ENCODE data around the gene RPS5.
"Not testable (repeated sequence)": the region's sequence is repeated elsewhere in the genome, so short reads cannot be mapped to it uniquely, and the experiment has no call there.

RPS5 gene

GRCh38 chr19:58345558-58345957 lies 41.5 kb upstream of the RPS5 start:
- TF ChIP-seq EZH2phosphoT487 (IDR thresholded peaks at IDR 0.05; ENCODE audit: low read depth) = no peak
- TF ChIP-seq CTCF (IDR thresholded peaks at IDR 0.05; ENCODE audit: low read depth, low read length) = no peak
- peaks cover 3% of the 10 kb centered on the region; the same call in 1 of the 2 replicates for H3K4me1 ChIP-seq (ENCODE audit: low read length)

GRCh38 chr19:58346961-58347929 lies 39.8 kb upstream of the RPS5 start:
- H2AFZ ChIP-seq (ENCODE audit: low read depth, low read length) = peak overlapping the region; percentile 19; the same call in 1 of the 2 replicates
- peak overlapping the region; percentile 81 for H3K4me3 ChIP-seq (ENCODE audit: low read length)
- H3K9me3 ChIP-seq (ENCODE audit: insufficient read depth, low read length) = no peaks in the 10 kb centered on the region
- TF ChIP-seq CTCF (IDR thresholded peaks at IDR 0.05; ENCODE audit: low read depth, low read length) = no peak
- no peaks in the 10 kb centered on the region for H3K27me3 ChIP-seq (ENCODE audit: low read depth, low read length)
- H3K4me1 ChIP-seq (ENCODE audit: low read length) = peaks cover 3% of the 10 kb centered on the region; the same call in 1 of the 2 replicates
- 0 out of 2 replicates have a peak overlapping the region, but pooled peaks have one; percentile 4 for H3K27ac ChIP-seq (ENCODE audit: low read length)
- H4K20me1 ChIP-seq (ENCODE audit: insufficient read depth, low read length) = no peaks in the 10 kb centered on the region
- H3K9ac ChIP-seq (ENCODE audit: low read length) = peak overlapping the region; percentile 71
- H3K4me2 ChIP-seq (ENCODE audit: low read length) = peak overlapping the region; percentile 59
- H3K79me2 ChIP-seq (ENCODE audit: low read length) = no peaks in the 10 kb centered on the region; the same call in 1 of the 2 replicates
- H3K36me3 ChIP-seq (replicated peaks; ENCODE audit: low read depth, low read length) = no peaks in the 10 kb centered on the region

More at GRCh38 chr19:58345558-58345957, 41.5 kb upstream of the RPS5 start:
- Histone ChIP-seq H3K4me3 (ENCODE audit: low read length) (no peak overlapping the region), H4K20me1 (ENCODE audit: insufficient read depth, low read length) (no peaks in the 10 kb centered on the region), H3K27ac (ENCODE audit: low read length) (no peak overlapping the region), H3K4me2 (ENCODE audit: low read length) (no peak overlapping the region), H3K27me3 (ENCODE audit: low read depth, low read length) (no peaks in the 10 kb centered on the region), H3K79me2 (ENCODE audit: low read length) (no peaks in the 10 kb centered on the region; the same call in 1 of the 2 replicates), H3K36me3 (replicated peaks; ENCODE audit: low read depth, low read length) (peaks cover 2% of the 10 kb centered on the region), H3K9ac (ENCODE audit: low read length) (no peak overlapping the region), H2AFZ (ENCODE audit: low read depth, low read length) (no peak overlapping the region), H3K9me3 (ENCODE audit: insufficient read depth, low read length) (no peaks in the 10 kb centered on the region)

- not testable (repeated sequence) for H3K27ac ChIP-seq (ENCODE audit: low read length)
Measured at GRCh38 chr19:58348080-58348479, 39.0 kb upstream of the RPS5 start.

GRCh38 chr19:58349590-58349989 lies 37.5 kb upstream of the RPS5 start:
- TF ChIP-seq EZH2phosphoT487 (IDR thresholded peaks at IDR 0.05; ENCODE audit: low read depth) = no peak
- no peak overlapping the region for H3K4me3 ChIP-seq (ENCODE audit: low read length)
- no peaks in the 10 kb centered on the region for H3K9me3 ChIP-seq (ENCODE audit: insufficient read depth, low read length)
- H3K27ac ChIP-seq (ENCODE audit: low read length) = no peak overlapping the region
- H3K4me1 ChIP-seq (ENCODE audit: low read length) = peaks cover 3% of the 10 kb centered on the region; the same call in 1 of the 2 replicates
- no peaks in the 10 kb centered on the region for H3K27me3 ChIP-seq (ENCODE audit: low read depth, low read length)
- no peak overlapping the region for H3K9ac ChIP-seq (ENCODE audit: low read length)
- H3K36me3 ChIP-seq (replicated peaks; ENCODE audit: low read depth, low read length) = no peaks in the 10 kb centered on the region
- H3K79me2 ChIP-seq (ENCODE audit: low read length) = no peaks in the 10 kb centered on the region; the same call in 1 of the 2 replicates
- no peak overlapping the region for H3K4me2 ChIP-seq (ENCODE audit: low read length)
- H2AFZ ChIP-seq (ENCODE audit: low read depth, low read length) = no peak overlapping the region
- no peaks in the 10 kb centered on the region for H4K20me1 ChIP-seq (ENCODE audit: insufficient read depth, low read length)

More at GRCh38 chr19:58348080-58348479, 39.0 kb upstream of the RPS5 start:
- H4K20me1 ChIP-seq (ENCODE audit: insufficient read depth, low read length); H3K79me2 ChIP-seq (ENCODE audit: low read length); H3K9me3 ChIP-seq (ENCODE audit: insufficient read depth, low read length); H2AFZ ChIP-seq (ENCODE audit: low read depth, low read length); H3K27me3 ChIP-seq (ENCODE audit: low read depth, low read length); H3K4me1 ChIP-seq (ENCODE audit: low read length); H3K36me3 ChIP-seq (replicated peaks; ENCODE audit: low read depth, low read length): not testable (repeated sequence)
- Histone ChIP-seq H3K9ac (ENCODE audit: low read length) (peak overlapping the region; percentile 63), H3K4me2 (ENCODE audit: low read length) (peak overlapping the region; percentile 55), H3K4me3 (ENCODE audit: low read length) (peak overlapping the region; percentile 81)

Measured in OCI-LY3 (cell line).